ENCODE data around the gene AOX1. TPM values are rescaled to one million over a fixed set of nuclear protein-coding genes. Genes with fewer than 3 reads are reported as not detected.

AOX1 gene
- total and polyA plus RNA-seq, 2 of the 8 experiments (the other 6 are each of a cell fraction or from before 2014, with no cell fraction given), result 5.6 to 8.3 TPM

- WGBS, 2 experiments (ENCODE audit: extremely low coverage in 1 of 2, insufficient coverage in 1 of 2, insufficient read length in 1 of 2, insufficient replicate concordance in 2 of 2, low coverage in 1 of 2, low lambda C conversion rate in 2 of 2, missing lambda C conversion rate in 1 of 2), result 86% methylated on average over 3 of the region's 3 CpGs; no CpG with 5 or more reads in 1 of the 2 experiments
- no peak for DNase-seq (ENCODE audit: low read depth in 1 of 2, low spot score in 2 of 2)
- no peak overlapping the region for H3K9ac ChIP-seq (replicated peaks in 1 of 4; ENCODE audit: extremely low read depth in 1 of 4, low read depth in 3 of 4, low read length in 3 of 4)
- no peak overlapping the region for H2BK120ac ChIP-seq (replicated peaks; ENCODE audit: low read depth, low read length)
- no peak overlapping the region for H2BK12ac ChIP-seq (ENCODE audit: low read depth, low read length)
- no peaks in the 10 kb centered on the region for H3K36me3 ChIP-seq (ENCODE audit: control insufficient read depth in 2 of 4, insufficient read depth in 4 of 4, low read length in 3 of 4)
- H4K91ac ChIP-seq (replicated peaks; ENCODE audit: insufficient read length, low read length), result no peak overlapping the region
- H3K56ac ChIP-seq (replicated peaks; ENCODE audit: insufficient read length, low read depth, low read length), result no peak overlapping the region
- H2AFZ ChIP-seq (ENCODE audit: low read length), result no peak overlapping the region
- H3K9me3 ChIP-seq (ENCODE audit: insufficient read depth in 2 of 2, low read depth in 1 of 2, low read length in 1 of 2), result no peaks in the 10 kb centered on the region
- no peak overlapping the region for H2BK15ac ChIP-seq (ENCODE audit: low read length)
- FAIRE-seq, result no peak
- H3K4me1 ChIP-seq (replicated peaks in 1 of 4; ENCODE audit: control insufficient read depth in 3 of 4, insufficient read depth in 4 of 4, low read length in 3 of 4), result no peaks in the 10 kb centered on the region
- H3K79me2 ChIP-seq (ENCODE audit: control insufficient read depth in 1 of 2, insufficient read depth in 2 of 2, low read length in 2 of 2), result no peaks in the 10 kb centered on the region
- no peak overlapping the region for H2BK20ac ChIP-seq (ENCODE audit: low read length)
- CTCF ChIA-PET (ENCODE audit: partially characterized antibody), result interaction anchor here (0.7 to 1.8 kb wide), 5 partner anchors 10 to 174 kb away, joined by 3 to 5 read pairs (median 4); partner anchors contain the start of gene AOX1
- no peak overlapping the region for H2BK5ac ChIP-seq (ENCODE audit: low read depth, low read length)
- TF ChIP-seq POLR2AphosphoS5 (IDR thresholded peaks at IDR 0.05; ENCODE audit: low read depth, low read length), result no peak
- TF ChIP-seq BCL11A (IDR thresholded peaks at IDR 0.05; ENCODE audit: low read depth in 2 of 2, low read length in 2 of 2), result no peak
- TF ChIP-seq CREB1 (IDR thresholded peaks at IDR 0.05), result no peak
- TF ChIP-seq TBP (IDR thresholded peaks at IDR 0.05; ENCODE audit: low read depth, low read length), result no peak
- no peak for TF ChIP-seq RXRA (IDR thresholded peaks at IDR 0.05; ENCODE audit: insufficient read depth, low read depth, low read length)
- TF ChIP-seq E2F6 (IDR thresholded peaks at IDR 0.05), result no peak
- TF ChIP-seq NANOG (IDR thresholded peaks at IDR 0.05; ENCODE audit: insufficient read depth, low read depth, low read length, poor library complexity, severe bottlenecking), result no peak
- no peak for TF ChIP-seq RBBP5 (IDR thresholded peaks at IDR 0.05; ENCODE audit: borderline replicate concordance, low read depth, low read length)
- no peak for TF ChIP-seq CTCF (IDR thresholded peaks at IDR 0.05; ENCODE audit: control extremely low read depth in 1 of 3, insufficient read depth in 1 of 3, low read depth in 1 of 3, low read length in 3 of 3)
- TF ChIP-seq GTF2F1 (IDR thresholded peaks at IDR 0.05; ENCODE audit: borderline replicate concordance, low read depth, low read length), result no peak
- no peak for TF ChIP-seq BACH1 (IDR thresholded peaks at IDR 0.05; ENCODE audit: low read length)
- no peak for TF ChIP-seq YY1 (IDR thresholded peaks at IDR 0.05; ENCODE audit: low read depth, low read length)
- no peak overlapping the region for H3K4ac ChIP-seq (replicated peaks; ENCODE audit: insufficient read length, low read depth, low read length)
- no peak overlapping the region for H3K18ac ChIP-seq (ENCODE audit: extremely low read depth, low read length)
- H4K20me1 ChIP-seq (replicated peaks in 1 of 2; ENCODE audit: control insufficient read depth in 1 of 2, insufficient read depth in 2 of 2, low read length in 2 of 2), result no peaks in the 10 kb centered on the region
- no peak overlapping the region for H3K23ac ChIP-seq (ENCODE audit: insufficient read length)
- no peak overlapping the region for H3K27ac ChIP-seq (ENCODE audit: low read depth, low read length)
- H3K4me2 ChIP-seq (ENCODE audit: insufficient read depth in 1 of 2, low read depth in 2 of 2, low read length in 2 of 2), result no peak overlapping the region
- POLR2A ChIA-PET (ENCODE audit: partially characterized antibody), result no interaction called here
- no peak overlapping the region for H3K14ac ChIP-seq (ENCODE audit: insufficient read length)
- no peak overlapping the region for H2AK5ac ChIP-seq (ENCODE audit: low read depth, low read length)
- H4K8ac ChIP-seq (ENCODE audit: extremely low read depth, insufficient read depth, low read length), result no peak overlapping the region
- no peaks in the 10 kb centered on the region for H3K79me1 ChIP-seq (ENCODE audit: low read depth, low read length)
- H3K4me3 ChIP-seq (ENCODE audit: extremely low read depth in 1 of 4, insufficient read depth in 2 of 4, low read depth in 3 of 4, low read length in 4 of 4), result no peak overlapping the region
- no peak overlapping the region for H4K5ac ChIP-seq (ENCODE audit: insufficient read length, low read depth, low read length)
- no peaks in the 10 kb centered on the region for H3K27me3 ChIP-seq (replicated peaks in 1 of 4; ENCODE audit: control insufficient read depth in 3 of 4, extremely low read depth in 1 of 4, insufficient read depth in 3 of 4, low read length in 3 of 4)
- no peaks in the 10 kb centered on the region for H3K23me2 ChIP-seq (ENCODE audit: low read depth, low read length)
Observed at GRCh38 chr2:200654823-200655222, 69.0 kb downstream of the AOX1 start.
